GM21423 (cell line): Measurements from ENCODE around the gene TTLL5.

Experiments used
- ATAC-seq: cut with Tn5 transposase; IDR thresholded peaks from one replicate; pipeline ENCODE4 v1.9.1; 2021; ENCODE audit warnings: mild to moderate bottlenecking, moderate library complexity; ENCODE audit not compliant: unreplicated experiment

TTLL5 gene

GRCh38 chr14:75794615-75795038 is 133.6 kb downstream of the TTLL5 start:
- no peak for ATAC-seq

GRCh38 chr14:75800792-75801191 is 139.7 kb downstream of the TTLL5 start:
- no peak for ATAC-seq

- no peak for ATAC-seq
Measured at GRCh38 chr14:75802486-75802885, 141.4 kb downstream of the TTLL5 start.

- no peak for ATAC-seq
Measured at GRCh38 chr14:75803765-75804164, 142.7 kb downstream of the TTLL5 start.

GRCh38 chr14:75804570-75805275 is 143.7 kb downstream of the TTLL5 start:
- ATAC-seq: no peak

GRCh38 chr14:75805646-75806045 is 144.6 kb downstream of the TTLL5 start:
- no peak for ATAC-seq

- ATAC-seq: no peak
Measured at GRCh38 chr14:75806352-75806832, 145.3 kb downstream of the TTLL5 start.

- no peak for ATAC-seq
Measured at GRCh38 chr14:75807667-75808360, 146.8 kb downstream of the TTLL5 start.

- no peak for ATAC-seq
Measured at GRCh38 chr14:75811136-75811829, 150.2 kb downstream of the TTLL5 start.

- no peak for ATAC-seq
Measured at GRCh38 chr14:75811872-75812499, 150.9 kb downstream of the TTLL5 start.

- no peak for ATAC-seq
Measured at GRCh38 chr14:75812622-75813021, 151.6 kb downstream of the TTLL5 start.

GRCh38 chr14:75820761-75821160 is 159.7 kb downstream of the TTLL5 start:
- ATAC-seq: no peak

- ATAC-seq: no peak
Measured at GRCh38 chr14:75821831-75822521, 160.9 kb downstream of the TTLL5 start.

- no peak for ATAC-seq
Measured at GRCh38 chr14:75822522-75823141, 161.6 kb downstream of the TTLL5 start.

- ATAC-seq: no peak
Measured at GRCh38 chr14:75823334-75823733, 162.3 kb downstream of the TTLL5 start.

GRCh38 chr14:75824318-75824717 is 163.3 kb downstream of the TTLL5 start:
- no peak for ATAC-seq

- peak; percentile 47 for ATAC-seq
Measured at GRCh38 chr14:75825147-75825592, 164.1 kb downstream of the TTLL5 start.

- no peak for ATAC-seq
Measured at GRCh38 chr14:75826599-75826998, 165.6 kb downstream of the TTLL5 start.

- no peak for ATAC-seq
Measured at GRCh38 chr14:75827331-75827730, 166.3 kb downstream of the TTLL5 start.

GRCh38 chr14:75829316-75829715 is 168.3 kb downstream of the TTLL5 start:
- ATAC-seq: no peak
